ENCODE data around the gene SLC25A43. TPM values are rescaled to one million over a fixed set of nuclear protein-coding genes. Genes with fewer than 3 reads are reported as not detected.
"Not testable (repeated sequence)": the region's sequence is repeated elsewhere in the genome, so short reads cannot be mapped to it uniquely, and the experiment has no call there.

SLC25A43 gene
- total RNA-seq, 1 experiment from 2014 or later: 21.5 TPM

DNA sequence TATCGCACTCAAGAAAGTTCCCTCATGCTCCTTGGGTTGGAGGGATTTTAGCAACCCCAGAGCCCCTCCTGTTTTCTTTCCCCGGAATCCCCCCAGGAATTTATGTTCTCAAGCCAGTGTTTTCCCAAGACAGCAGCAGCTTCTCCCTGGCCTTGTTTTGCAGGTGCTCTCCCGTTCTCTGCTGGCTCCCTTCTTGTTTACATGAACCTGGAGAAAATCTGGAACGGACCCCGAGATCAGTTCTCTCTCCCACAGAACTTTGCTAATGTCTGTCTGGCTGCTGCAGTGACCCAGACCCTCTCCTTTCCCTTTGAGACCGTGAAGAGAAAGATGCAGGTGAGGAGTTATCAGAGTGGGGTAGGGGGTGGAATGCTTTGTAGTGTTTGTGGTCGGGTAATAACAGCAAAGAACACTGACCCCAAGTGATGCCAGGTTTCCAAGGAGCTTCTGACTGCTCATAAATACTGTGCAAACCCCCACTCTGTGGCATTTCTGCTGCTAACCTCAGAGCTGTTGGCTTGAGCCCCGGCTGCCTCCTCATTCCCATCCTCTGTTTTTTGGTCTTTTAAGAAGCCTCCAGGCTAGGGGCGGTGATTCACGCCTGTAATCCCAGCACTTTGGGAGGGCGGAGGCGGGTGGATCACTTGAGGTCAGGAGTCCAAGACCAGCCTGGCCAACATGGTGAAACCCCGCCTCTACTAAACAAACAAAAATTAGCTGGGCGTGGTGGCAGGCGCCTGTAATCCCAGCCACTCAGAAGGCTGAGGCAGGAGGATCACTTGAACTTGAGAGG lies 11.1 kb downstream of the SLC25A43 start:
- DNase-seq (ENCODE audit: low spot score): peak; percentile 89

DNA sequence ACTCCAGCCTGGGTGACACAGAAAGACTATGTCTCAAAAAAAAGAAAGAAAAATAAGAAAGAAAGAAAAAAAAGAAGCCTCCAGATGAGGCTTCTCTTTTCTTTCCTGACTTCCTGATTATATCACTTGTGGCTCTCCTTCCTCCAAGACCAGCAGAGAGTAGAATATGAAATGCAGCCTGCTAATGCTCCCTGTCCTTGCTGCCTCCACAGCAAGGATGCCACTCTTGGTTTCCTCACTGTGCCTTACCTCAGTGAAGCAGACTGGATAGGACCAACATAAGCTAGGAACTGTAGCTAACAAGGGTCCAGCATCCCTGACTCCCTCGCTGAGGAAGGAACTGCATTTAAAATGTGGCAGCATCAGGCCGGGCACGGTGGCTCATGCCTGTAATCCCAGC lies 11.7 kb downstream of the SLC25A43 start:
- no peak for DNase-seq (ENCODE audit: low spot score)

DNA sequence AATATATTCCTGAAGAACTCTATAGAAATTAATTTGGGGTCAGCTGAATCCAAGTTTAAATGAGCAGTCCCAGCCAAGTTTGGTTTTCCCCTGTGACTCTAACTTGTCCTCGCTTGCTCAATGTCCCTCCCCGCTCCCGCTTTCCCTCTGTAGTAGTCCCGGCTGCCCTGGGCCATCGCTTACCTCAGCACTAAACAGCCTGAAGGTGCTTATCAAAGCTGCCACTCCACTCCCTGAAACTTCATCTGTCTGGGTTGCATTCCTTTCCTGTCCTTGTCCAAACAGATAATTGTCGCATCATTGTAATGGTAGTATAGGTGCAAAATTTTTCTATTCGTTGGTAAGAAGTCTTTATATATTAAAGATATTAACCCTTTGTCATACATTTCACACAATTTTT lies 12.8 kb downstream of the SLC25A43 start:
- no peak for DNase-seq (ENCODE audit: low spot score)

DNA sequence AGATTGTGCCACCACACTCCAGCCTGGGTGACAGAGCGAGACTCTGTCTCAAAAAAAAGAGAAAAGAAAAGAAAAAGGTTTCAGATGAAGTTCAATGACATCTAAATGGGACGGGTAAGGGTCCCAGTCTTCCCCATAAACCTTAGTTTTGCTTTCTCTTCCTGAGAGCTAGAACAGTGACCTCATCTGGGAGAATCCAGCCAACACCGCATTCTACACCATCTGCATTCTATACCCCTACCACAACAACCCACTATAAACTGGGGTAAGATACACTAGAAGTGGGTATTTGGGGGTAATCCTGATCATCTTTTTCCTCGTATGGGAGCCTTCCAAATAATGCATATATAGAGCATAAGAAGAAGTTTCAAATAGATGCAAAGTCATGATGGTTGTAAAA lies 18.2 kb downstream of the SLC25A43 start:
- DNase-seq (ENCODE audit: low spot score): no peak

DNA sequence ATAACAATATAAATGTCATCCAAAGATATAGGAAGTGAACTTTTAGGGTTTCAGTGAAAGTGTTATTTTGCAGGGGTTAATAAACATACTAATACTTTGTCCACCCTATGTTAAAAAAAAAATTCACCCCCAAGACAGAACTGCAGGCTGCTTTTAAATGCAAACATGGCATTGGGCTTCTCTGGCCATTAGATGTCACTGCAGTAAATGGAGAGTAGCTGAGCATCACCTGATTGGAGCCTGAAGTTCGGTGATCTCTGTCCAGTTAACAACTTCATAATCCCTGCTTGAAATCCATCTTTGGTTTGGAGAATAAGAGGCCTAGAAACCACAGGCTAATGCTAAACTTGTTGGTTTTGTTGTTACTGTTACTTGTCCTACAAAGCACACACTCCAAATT lies 18.7 kb downstream of the SLC25A43 start:
- no peak for DNase-seq (ENCODE audit: low spot score)

DNA sequence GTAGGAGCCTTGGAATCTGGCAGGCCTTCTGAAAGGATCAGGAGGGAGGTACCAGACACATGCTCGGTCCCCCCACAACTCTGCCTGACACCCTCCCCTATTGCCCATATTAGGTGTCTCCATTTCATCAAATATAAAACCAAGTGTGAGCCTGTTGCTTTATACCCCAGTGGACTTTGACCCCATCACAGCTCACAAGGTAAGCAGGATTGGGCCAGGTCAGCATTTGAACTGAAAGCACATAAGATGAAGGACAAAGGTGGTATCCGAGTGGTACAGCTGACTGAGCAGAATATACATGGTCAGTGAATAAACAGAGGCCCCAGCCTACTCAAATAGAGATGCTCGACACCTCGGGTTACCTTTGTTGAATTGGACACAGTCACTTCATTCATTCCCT lies 20.0 kb downstream of the SLC25A43 start:
- no peak for DNase-seq (ENCODE audit: low spot score)

DNA sequence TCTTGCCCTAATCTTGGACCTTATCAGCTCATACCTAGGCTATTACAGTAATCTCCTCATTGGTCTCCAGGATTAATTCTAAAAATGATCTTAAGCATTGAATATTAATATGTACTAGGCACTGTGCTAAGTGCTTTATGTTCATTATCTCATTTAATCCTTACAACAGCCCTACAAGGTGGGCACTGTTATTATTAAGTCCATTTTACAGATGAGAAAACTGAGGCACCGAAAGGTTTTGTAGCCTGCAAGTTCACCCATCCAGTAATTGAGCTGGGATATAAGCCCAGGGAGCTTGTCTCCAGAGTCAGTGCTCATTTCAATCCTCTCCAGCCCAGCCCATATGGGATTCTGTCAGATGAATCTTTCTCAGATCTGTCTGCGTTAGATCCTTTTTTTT lies 20.8 kb downstream of the SLC25A43 start:
- no peak for DNase-seq (ENCODE audit: low spot score)

DNA sequence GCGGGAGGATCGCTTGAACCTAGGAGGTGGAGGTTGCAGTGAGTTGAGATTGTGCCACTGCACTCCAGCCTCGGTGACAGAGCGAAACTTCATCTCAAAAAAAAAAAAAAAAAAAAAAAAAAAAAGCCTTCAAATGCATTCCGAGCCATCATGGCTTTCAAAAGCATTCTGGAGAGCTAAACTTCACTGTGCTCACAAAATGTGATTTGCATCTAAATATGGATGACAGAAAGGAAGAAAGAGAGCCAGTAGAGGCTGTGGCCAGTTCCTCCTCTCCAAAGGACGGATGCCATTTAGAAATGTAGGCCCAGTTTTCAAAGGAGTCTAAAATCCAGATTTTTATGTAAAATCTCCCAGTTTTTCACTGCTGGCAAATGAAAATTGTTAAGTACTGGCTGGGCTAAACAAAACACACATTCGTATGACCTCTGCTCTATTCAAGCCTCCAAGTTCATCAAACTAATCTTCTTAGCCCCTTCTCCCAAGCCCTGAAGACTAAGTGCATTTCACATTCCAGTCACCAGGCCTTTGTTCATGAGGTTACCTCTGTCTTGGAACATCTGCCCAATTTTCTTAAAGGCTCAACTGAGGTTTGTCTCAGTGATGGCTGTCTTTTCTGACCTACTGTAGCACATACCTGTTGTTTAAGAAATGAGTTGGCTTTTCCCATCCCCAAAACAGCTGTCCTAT lies 22.0 kb downstream of the SLC25A43 start:
- DNase-seq (ENCODE audit: low spot score): no peak

DNA sequence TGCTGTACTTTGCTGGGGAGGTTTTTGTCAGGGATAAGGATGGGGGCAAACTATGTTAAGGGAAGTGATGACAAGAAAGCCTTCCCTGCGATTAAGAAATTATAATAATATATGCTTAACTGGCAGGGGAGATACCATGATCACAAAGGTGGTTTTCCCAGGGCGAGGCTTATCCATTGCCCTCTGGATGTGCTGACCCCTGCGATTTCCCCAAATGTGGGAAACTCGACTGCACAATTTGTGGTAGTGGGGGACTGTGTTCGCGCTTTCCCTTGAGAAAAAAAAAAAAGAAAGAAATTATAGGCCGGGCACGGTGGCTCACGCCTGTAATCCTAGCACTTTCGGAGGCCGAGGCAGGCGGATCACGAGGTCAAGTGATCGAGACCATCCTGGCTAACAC lies 24.5 kb downstream of the SLC25A43 start:
- no peak for DNase-seq (ENCODE audit: low spot score)

DNA sequence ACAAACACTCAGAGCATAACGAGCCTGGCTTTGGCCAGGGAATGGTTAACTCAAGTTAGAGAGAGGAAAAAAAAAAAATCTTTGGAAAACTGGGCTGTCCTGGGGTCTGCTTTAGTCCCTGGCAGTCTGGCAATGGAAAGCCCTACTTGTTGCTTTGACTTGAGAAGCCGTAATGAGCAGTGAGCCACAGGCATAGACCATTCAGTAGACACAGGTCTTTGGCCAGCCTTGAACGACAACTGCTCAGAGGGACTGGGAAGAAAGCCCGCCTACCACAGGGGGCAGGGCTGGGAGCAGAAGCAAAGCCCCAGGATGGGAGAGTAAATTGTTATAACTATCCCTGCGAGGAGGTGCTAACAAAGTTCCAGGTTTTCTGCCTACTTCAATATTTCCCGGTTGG lies 25.9 kb downstream of the SLC25A43 start:
- DNase-seq (ENCODE audit: low spot score): no peak

DNA sequence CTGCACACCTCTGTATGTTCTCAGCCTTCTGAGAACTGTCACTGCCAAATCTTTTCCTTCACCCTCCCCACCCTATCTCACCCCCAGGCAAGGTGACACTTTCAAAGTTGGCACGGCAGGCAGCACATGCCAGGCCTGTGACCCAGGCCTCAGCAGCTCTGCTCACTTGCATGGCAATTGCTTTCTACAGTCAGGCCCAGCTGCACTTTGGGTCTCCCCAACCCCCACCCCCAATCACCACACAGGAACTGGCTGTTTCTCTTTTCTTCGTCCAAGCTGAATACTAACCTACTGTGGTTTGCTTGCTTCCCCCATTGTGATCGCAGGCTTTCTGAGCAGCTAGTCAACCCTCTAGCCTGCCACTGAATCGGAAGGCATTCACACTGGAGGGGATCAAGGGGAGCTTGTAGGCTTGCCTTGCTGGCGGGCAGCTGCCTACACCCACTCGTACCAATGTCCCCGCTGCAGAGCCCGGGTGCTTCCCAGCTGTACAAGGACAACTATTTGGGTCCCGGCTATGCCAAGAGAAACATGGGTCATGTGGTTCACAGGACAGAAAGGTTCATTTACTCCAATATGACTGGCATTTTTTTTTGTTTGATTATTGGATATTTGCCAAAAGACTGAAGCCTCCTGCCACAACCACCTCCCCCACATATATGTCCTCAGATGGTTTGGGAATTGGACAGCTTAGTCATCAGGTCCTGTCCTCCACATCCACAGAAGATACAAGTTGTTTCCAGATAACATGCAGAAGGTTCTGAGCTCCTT lies 28.1 kb downstream of the SLC25A43 start:
- DNase-seq (ENCODE audit: low spot score): no peak

DNA sequence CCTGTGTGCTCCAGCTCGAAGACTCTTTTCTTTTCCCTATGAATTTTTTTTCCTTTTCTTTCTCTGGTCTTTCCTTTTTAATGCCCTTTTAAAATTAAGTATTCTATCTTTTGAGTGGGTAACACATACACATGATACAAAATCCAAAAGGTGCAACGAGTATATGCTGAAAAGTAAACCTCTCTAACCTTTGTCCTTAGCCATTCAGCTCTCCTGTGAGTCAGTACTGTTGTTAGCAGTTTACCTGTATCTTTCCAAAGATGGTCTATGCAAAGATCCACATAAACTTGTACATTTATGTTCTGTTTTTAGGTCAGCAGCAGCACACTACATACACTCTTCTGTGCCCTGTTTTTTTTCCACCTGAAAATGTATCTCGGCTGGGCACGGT lies 28.7 kb downstream of the SLC25A43 start:
- no peak for DNase-seq (ENCODE audit: low spot score)

DNA sequence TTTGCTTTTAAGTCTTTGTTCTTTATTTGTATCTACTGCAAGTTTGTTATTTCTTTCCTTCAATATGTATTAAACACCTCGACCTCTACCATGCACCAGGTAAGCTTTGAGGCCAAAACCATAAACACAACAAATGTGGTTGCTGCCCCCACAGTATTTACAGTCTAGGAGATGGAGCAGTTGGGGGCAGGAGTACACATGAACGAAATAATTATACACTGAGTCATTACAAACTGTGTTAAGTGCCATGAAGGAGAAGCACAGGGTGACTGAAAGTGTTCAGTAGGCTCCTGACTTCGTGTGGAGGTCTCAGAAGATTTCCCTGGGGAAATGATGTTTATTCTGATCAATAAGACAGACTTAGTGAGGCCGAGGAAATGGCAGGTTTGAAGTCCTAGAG lies 30.3 kb downstream of the SLC25A43 start:
- peak; percentile 31 for DNase-seq (ENCODE audit: low spot score)

DNA sequence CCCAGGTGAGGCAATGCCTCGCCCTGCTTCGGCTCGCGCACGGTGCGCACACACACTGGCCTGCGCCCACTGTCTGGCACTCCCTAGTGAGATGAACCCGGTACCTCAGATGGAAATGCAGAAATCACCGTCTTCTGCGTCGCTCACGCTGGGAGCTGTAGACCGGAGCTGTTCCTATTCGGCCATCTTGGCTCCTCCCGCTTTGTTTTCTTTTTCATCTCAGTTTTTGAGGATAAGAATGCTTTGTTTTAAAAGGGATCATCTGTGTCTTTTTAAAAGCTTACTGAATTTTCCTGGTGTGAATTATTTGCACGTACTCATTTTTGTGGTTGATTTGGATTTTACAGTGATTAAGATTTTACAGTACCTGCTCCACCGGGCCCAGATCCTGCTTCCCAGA lies 42.2 kb downstream of the SLC25A43 start:
- not testable (repeated sequence) for DNase-seq (ENCODE audit: low spot score)

DNA sequence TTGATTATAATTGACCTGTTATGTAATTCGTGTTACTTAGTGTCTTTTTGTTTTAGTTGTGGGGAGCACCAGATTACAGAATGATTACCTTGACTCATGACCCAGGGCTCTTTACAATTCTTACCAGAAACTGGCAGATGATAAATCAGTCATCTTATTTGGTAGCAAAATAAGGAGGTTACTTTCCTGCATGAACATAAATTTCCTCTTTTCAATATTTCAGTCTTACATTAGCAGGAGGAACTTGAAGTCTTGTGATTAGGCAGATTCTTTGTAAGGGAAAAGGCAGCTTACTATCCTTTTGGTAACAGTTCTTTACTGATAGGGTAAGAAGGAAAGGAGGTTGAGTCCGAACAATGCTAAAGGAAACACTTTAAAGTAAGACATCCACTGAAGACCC lies 43.1 kb downstream of the SLC25A43 start:
- no peak for DNase-seq (ENCODE audit: low spot score)

DNA sequence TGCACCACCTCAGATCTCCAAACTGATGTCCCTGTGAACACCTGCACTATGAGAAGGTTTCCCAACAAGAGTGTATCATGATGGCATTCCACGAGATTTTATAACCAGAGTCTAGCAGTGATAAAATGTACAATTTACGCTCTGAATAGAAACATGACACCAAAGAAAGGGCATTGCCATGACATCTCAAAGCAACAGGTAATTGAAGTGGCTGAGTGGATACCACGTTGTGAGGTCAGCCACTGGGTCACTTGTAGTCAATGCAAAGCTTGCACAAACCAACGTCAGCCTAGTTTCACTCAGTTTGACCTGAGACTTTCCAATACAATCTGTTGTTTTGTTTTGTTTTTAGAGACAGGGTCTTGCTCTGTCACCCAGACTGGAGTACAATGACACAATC lies 54.1 kb downstream of the SLC25A43 start:
- no peak for DNase-seq (ENCODE audit: low spot score)

DNA sequence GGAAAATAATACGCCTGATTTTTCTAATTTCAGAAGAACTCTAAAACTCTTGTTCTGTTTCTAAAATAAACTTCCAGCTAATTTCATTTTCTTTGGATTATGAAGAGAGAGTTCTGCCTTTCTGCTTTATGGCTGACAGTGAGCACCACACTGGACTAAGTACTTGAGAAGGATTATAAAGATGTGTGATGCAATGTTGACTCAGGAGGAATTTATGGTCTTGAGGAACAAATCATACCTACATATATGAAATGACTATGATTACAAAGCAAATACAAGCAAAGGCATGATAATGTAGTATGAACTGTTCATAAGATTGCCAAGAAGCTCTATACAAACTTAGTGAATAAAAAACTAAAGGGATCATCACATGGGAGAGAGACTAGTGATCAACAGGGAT lies 56.1 kb downstream of the SLC25A43 start:
- DNase-seq (ENCODE audit: low spot score): no peak

DNA sequence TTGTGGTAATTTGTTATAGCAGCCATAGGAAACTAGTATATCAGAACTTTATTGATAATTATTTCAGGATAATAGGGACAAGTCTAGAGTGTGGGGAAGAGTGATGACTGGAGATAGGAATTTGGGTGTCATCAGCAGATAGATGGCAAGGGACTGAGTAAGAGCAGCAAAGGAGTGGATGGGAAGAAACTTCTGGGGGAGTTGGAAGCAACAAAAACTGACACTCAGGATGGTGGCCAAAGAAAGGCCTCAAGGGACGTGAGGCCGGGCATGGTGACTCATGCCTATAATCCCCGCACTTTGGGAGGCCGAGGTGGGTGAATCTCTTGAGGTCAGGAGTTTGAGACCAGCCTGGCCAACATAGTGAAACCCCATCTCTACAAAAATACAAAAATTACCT lies 60.0 kb downstream of the SLC25A43 start:
- DNase-seq (ENCODE audit: low spot score): no peak

DNA sequence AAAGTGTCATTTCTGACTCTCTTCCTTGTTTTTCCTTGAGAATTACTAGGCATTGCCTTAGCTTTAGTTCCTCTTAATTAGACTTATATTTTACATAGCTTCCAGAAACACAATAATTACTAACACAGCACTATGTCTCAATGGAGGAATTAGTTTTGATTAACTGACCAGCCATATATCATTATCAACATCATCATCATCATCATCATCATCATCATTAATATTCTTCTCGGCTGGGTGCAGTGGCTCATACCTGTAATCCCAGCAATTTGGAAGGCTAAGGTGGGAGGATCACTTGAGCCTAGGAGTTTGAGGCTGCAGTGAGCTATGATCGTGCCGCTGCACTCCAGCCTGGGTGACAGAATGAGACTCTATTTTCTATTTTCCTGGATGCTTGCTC lies 66.4 kb downstream of the SLC25A43 start:
- no peak for DNase-seq (ENCODE audit: low spot score)

DNA sequence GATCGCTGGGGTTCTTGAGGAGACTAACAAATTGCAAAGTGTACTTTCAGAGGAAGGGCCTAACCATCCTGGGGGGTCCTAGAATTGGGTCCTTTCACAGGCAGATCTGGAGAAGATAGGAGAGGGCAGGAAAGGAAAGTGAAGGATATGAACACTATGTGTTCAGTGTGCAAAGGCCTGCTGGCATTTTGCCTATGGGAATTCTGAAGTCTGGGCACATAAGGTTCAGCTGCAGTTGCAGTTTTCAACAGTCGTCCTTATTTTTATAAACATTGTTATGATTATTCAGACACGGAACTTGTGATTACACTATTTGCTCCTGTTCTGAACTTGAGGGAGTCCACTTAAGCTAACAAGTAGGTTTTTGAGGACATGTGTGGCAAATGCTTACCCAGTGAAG lies 67.8 kb downstream of the SLC25A43 start:
- DNase-seq (ENCODE audit: low spot score): no peak

DNA sequence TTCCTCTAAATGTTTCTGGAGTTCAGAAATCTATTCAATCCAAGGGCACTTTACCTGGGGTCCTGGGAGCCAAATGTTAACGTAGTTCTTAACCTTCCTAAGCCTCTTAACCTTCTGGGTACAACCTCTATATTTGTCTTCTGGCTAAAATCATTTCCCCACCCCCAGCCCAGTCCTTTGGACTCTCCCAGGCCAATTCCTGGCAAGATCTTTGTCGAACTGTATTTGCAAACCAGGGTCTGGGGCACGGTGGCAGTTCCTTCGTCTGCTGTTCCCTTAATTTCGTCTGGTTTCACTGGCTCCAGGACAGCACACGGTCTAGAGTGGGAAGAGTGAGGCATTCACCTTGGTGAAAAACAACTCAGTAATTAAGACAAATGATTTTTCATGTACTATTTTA lies 68.3 kb downstream of the SLC25A43 start:
- no peak for DNase-seq (ENCODE audit: low spot score)

DNA sequence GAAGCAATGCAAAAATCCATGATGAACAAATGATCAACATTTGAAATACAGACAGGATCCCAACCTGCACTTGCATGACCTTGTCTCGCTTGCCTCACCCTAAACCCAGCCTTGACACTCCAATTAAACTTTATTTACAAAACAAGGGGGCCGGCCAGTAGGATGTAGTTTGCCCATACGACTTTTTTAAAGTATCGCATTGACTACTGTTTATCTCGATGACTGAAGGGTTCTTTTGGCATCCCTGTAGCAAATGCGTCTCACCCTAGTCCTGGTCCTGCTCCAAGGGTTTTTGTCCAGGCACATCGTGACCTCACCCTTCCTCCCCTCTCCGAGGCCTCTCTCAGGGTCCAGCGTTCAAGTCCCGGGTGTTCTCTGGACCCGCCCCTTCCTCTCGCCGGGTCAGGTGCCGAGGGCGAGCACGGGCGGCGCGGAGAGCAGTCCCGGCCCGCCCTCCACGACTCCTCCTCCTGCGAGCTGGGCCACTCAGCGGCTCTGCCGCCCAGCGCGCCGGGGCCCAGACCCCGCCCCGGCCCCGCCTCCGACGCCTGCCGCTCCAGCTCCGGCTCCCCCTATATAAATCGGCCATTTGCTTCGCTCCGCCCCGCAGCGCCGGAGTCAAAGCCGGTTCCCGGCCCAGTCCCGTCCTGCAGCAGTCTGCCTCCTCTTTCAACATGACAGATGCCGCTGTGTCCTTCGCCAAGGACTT lies 68.9 kb downstream of the SLC25A43 start, which contains the start of gene SLC25A5:
TSS of gene SLC25A5 (plus strand) at position 603 of the 709 bp plus-strand sequence. CDS start at position 675, 72 bp downstream.
- DNase-seq (ENCODE audit: low spot score): peak; percentile 68

All from H4 (cell line).